Muscle layer of duodenum (tissue), 2 donors: Measurements from ENCODE around the gene ALAS1.
"Not testable (repeated sequence)": the region's sequence is repeated elsewhere in the genome, so short reads cannot be mapped to it uniquely, and the experiment has no call there.

Experiments used
- H3K27ac ChIP-seq: one replicate; pipeline ENCODE4 v1.7.0; 2013; ENCODE audit warnings: mild to moderate bottlenecking, low read length
- H3K27me3 ChIP-seq: one replicate; pipeline ENCODE4 v1.7.0; 2013; ENCODE audit warnings: low read depth, mild to moderate bottlenecking, control low read depth, low read length
- H3K36me3 ChIP-seq, 2 donors: one replicate each; pipeline ENCODE4 v1.7.0; 2013; ENCODE audit warnings: low read length in 2 of 2, control low read depth in 1 of 2, mild to moderate bottlenecking in 1 of 2; ENCODE audit not compliant: insufficient read depth in 2 of 2, control insufficient read depth in 1 of 2
- H3K4me1 ChIP-seq, 2 donors: one replicate each; pipeline ENCODE4 v1.7.0; 2013; ENCODE audit warnings: low read length in 2 of 2, mild to moderate bottlenecking in 2 of 2, control low read depth in 1 of 2, moderate library complexity in 1 of 2; ENCODE audit not compliant: insufficient read depth in 2 of 2, control insufficient read depth in 1 of 2
- H3K4me3 ChIP-seq, 2 donors: one replicate each; pipeline ENCODE4 v1.7.0; 2013; ENCODE audit warnings: low read length in 2 of 2, low read depth in 1 of 2, mild to moderate bottlenecking in 1 of 2
- H3K9me3 ChIP-seq, 2 donors: one replicate each; pipeline ENCODE4 v1.7.0; 2013; ENCODE audit warnings: low read length in 2 of 2, control low read depth in 1 of 2, mild to moderate bottlenecking in 1 of 2; ENCODE audit not compliant: control insufficient read depth in 1 of 2
- donor health status: healthy.

Gene ALAS1

GRCh38 chr3:52162250-52162872 is 35.6 kb upstream of the ALAS1 start:
- H3K4me1 ChIP-seq, result no peaks in the 10 kb centered on the region
- H3K27me3 ChIP-seq, result no peaks in the 10 kb centered on the region
- no peaks in the 10 kb centered on the region for H3K9me3 ChIP-seq
- H3K27ac ChIP-seq, result no peak overlapping the region
- H3K36me3 ChIP-seq, result no peaks in the 10 kb centered on the region
- H3K4me3 ChIP-seq, result no peak overlapping the region

- H3K36me3 ChIP-seq, result no peaks in the 10 kb centered on the region
- H3K9me3 ChIP-seq, result no peaks in the 10 kb centered on the region
- H3K27me3 ChIP-seq, result no peaks in the 10 kb centered on the region
- no peak overlapping the region for H3K27ac ChIP-seq
- no peak overlapping the region for H3K4me3 ChIP-seq
- no peaks in the 10 kb centered on the region for H3K4me1 ChIP-seq
Observed at GRCh38 chr3:52167240-52167639, 30.7 kb upstream of the ALAS1 start.

- not testable (repeated sequence) for H3K36me3 ChIP-seq, H3K4me1 ChIP-seq, H3K27ac ChIP-seq, H3K4me3 ChIP-seq, H3K27me3 ChIP-seq, H3K9me3 ChIP-seq
Observed at GRCh38 chr3:52170217-52170616, 27.7 kb upstream of the ALAS1 start.

- H3K9me3 ChIP-seq, result no peaks in the 10 kb centered on the region
- no peaks in the 10 kb centered on the region for H3K36me3 ChIP-seq
- H3K4me1 ChIP-seq, result no peaks in the 10 kb centered on the region
- no peaks in the 10 kb centered on the region for H3K27me3 ChIP-seq
- H3K27ac ChIP-seq, result no peak overlapping the region
- no peak overlapping the region for H3K4me3 ChIP-seq
Observed at GRCh38 chr3:52171514-52172261, 26.3 kb upstream of the ALAS1 start.

GRCh38 chr3:52172262-52172757 is 25.6 kb upstream of the ALAS1 start:
- Histone ChIP-seq H3K4me3 (no peak overlapping the region), H3K36me3 (no peaks in the 10 kb centered on the region), H3K27ac (no peak overlapping the region), H3K9me3 (no peaks in the 10 kb centered on the region), H3K27me3 (no peaks in the 10 kb centered on the region), H3K4me1 (no peaks in the 10 kb centered on the region)

- Histone ChIP-seq H3K9me3 (no peaks in the 10 kb centered on the region), H3K36me3 (no peaks in the 10 kb centered on the region), H3K4me3 (no peak overlapping the region), H3K27ac (no peak overlapping the region), H3K27me3 (no peaks in the 10 kb centered on the region), H3K4me1 (no peaks in the 10 kb centered on the region)
Observed at GRCh38 chr3:52173101-52173500, 24.9 kb upstream of the ALAS1 start.

GRCh38 chr3:52174896-52175295 is 23.1 kb upstream of the ALAS1 start:
- Histone ChIP-seq H3K27ac (no peak overlapping the region), H3K36me3 (no peaks in the 10 kb centered on the region), H3K27me3 (no peaks in the 10 kb centered on the region), H3K4me1 (no peaks in the 10 kb centered on the region), H3K4me3 (no peak overlapping the region), H3K9me3 (no peaks in the 10 kb centered on the region)

- Histone ChIP-seq H3K27me3 (no peaks in the 10 kb centered on the region), H3K9me3 (no peaks in the 10 kb centered on the region), H3K27ac (no peak overlapping the region), H3K36me3 (no peaks in the 10 kb centered on the region), H3K4me3 (no peak overlapping the region), H3K4me1 (no peaks in the 10 kb centered on the region)
Observed at GRCh38 chr3:52175416-52176179, 22.4 kb upstream of the ALAS1 start.

- Histone ChIP-seq H3K27ac (no peak overlapping the region), H3K27me3 (no peaks in the 10 kb centered on the region), H3K4me1 (no peaks in the 10 kb centered on the region), H3K4me3 (no peak overlapping the region), H3K9me3 (no peaks in the 10 kb centered on the region), H3K36me3 (no peaks in the 10 kb centered on the region)
Observed at GRCh38 chr3:52176180-52176752, 21.7 kb upstream of the ALAS1 start.

- Histone ChIP-seq H3K27ac (no peak overlapping the region), H3K4me1 (no peaks in the 10 kb centered on the region), H3K4me3 (no peak overlapping the region)
Observed at GRCh38 chr3:52176951-52177700, 20.8 kb upstream of the ALAS1 start.

GRCh38 chr3:52177701-52178042 is 20.3 kb upstream of the ALAS1 start:
- Histone ChIP-seq H3K4me1 (no peaks in the 10 kb centered on the region), H3K27ac (no peak overlapping the region)

More at GRCh38 chr3:52176951-52177700, 20.8 kb upstream of the ALAS1 start:
- no peaks in the 10 kb centered on the region for H3K9me3 ChIP-seq
- no peaks in the 10 kb centered on the region for H3K27me3 ChIP-seq
- no peaks in the 10 kb centered on the region for H3K36me3 ChIP-seq

More at GRCh38 chr3:52177701-52178042, 20.3 kb upstream of the ALAS1 start:
- H3K9me3 ChIP-seq, result no peaks in the 10 kb centered on the region
- no peaks in the 10 kb centered on the region for H3K27me3 ChIP-seq
- no peak overlapping the region for H3K4me3 ChIP-seq
- H3K36me3 ChIP-seq, result no peaks in the 10 kb centered on the region
